NCI-H187 treated with DMSO at 0.1 percent for 48 hours (cell line): ENCODE data around the gene BET1L.
"Not testable (repeated sequence)": the region's sequence is repeated elsewhere in the genome, so short reads cannot be mapped to it uniquely, and the experiment has no call there.

Experiments used
- DNase-seq: peaks from one replicate; lab custom pipeline; 2025; lab: John Stamatoyannopoulos, UW

Gene BET1L

DNA sequence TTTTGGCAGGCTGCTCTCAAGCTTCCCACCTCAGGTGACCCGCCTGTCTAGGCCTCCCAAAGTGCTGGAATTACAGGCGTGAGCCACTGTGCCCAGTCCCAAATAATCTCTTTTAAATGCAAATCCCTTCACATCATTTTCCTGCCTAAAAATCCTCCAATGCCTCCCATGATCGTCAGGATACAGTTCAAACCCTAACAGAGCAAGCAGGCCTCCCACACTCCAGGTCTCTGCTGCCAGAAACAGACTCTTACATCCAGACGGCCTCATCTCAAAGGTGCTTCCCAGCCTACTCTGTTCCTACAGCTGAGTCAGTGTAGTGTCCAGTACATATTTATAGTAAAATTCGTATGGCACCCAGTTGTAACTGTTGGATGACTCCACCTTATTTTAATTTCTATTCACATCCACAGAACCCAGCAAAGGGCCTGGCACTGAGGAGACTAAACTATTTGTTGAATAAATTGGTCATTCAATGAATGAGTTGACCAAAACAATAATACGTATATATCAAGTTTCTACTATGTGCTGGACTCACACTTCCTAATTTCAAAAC lies 20.7 kb upstream of the BET1L start:
- DNase-seq = no peak

DNA sequence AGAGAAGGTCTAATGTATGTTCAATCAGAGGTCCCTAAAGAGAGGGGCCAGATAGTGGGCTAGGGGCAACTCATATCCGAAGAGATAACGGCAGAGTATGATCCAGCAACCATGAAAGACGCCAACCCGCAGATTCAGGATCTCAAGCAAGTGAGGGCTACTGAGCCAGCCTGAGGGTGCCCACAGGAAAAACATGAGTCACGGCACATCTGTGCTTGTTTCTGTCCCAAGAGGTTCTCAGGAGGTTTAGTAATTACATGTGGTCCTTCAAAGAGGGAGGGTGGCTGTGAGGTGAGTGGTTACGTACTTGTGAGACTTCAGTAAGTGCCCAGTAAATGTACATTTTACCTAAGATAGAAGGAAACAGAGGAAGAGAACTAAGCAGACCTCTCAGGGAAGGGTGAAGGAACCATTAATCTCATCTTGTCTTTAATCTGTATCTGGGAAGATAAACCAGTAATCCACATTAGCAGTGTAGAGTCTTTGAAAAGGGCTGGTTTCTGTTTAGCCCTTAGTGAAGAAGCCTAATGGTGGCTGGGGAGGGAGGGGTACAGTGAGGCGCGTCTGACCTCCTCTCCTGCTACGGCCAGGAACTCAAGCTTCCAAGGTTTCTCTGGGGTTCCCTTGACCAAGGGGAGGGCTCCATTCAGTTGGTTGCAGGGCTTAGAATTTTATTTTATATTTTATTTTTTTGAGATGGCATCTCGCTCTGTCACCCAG lies 18.7 kb upstream of the BET1L start:
- no peak for DNase-seq

DNA sequence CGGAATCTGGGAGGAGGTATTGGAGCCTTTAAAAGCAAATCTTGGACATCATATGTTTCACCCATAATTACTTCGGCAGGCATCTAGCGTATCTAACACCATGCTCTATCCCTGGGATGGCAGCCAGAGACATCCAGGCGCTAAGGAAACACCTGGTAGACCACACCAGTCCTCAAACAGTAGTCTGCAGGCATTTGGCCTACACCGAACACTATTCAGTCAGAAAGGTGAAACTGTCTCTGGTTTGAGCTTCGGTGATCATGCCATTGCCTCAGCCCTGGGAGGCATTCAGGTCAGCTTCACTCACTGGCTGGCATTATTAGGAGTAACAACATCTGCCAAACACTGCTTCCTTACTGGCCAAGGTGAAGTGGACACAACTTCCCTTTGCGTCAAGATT lies 17.2 kb upstream of the BET1L start:
- no peak for DNase-seq

DNA sequence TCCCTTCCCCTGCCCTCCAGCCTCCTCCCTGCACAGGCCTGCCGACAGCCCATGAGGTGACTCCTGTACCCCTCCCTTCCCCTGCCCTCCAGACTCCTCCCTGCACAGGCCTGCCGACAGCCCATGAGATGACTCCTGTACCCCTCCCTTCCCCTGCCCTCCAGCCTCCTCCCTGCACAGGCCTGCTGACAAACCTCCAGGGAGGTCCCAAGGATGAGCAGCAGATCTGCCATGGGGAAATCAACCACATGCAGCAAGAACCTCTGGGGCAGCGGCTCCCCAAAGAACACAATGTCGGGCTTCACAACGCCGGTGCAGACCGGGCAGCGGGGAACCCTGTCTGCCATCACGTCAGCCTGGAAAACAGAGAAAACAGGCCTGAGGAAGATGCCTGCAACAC lies 16.7 kb upstream of the BET1L start:
- DNase-seq = no peak

DNA sequence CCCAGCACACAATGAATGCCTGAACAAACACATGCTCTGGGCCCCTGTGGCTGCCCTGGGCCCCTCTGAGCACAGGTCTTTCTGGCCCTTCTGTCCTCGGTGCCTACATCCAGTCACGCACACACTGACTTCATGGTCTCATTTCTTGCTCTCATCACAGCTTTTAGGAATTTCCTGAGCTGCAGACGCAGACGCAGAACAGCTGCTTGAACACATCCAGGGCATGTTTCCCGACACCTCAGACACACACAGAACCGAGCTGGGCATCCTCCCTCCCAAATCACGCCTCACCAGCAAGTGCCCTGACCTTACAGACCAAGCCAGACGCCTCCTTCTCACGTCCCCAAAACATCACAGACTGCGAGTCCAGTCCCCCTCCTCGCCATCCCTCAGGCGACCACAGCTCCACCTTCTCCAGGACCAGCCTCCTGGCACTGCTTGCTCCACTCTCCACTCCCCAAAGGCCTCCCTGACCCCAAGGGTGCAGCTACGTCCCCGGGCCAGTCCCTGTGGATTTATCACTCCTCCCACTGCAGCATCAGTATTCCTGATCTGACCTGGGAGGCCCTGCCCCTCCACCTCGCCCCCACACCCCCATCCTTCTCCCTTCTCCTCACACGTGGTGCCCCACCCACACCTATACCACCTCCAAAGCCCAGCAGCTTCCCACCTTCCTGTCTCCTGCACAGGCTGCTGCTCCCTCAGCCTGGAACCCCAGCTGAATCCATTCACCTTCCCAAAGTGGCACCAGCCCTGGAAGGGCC lies 16.0 kb upstream of the BET1L start:
- no peak for DNase-seq

DNA sequence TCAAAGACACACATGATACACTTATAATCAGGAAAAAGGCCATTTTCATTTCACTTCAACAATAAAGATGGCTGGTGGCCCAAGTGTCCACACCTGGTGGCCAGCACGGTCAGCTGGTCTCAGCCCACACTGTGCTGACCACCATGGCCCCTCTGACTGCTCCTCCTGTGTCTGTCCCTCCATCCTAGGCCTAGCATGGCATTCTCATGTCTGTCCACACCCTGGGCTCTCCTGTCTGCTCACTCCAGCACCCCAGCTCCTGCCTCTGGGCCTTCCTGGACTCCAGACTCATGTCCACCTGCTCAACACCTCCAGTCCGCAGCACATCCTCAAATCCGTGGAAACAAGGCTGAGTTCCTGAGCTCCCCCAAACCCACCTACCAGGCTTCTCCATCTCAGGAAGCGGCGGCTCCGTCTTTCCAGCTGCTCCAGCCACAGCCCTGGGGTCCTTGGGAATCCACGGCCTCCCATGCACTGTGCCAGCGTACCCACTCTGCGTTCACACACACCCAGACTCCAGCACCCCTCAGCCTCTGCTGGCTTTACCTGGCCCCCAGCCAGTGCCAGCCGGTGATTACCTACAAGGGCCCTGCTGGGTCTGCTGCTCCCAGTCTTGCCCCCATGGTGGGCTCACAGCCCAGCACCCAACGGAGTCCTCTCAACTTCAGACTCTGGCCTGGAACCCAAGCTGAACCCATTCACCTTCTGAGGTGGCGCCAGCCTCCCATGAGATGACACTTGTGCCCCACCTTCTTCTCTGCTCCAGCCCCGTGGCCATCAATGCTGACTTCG lies 15.0 kb upstream of the BET1L start:
- no peak for DNase-seq

DNA sequence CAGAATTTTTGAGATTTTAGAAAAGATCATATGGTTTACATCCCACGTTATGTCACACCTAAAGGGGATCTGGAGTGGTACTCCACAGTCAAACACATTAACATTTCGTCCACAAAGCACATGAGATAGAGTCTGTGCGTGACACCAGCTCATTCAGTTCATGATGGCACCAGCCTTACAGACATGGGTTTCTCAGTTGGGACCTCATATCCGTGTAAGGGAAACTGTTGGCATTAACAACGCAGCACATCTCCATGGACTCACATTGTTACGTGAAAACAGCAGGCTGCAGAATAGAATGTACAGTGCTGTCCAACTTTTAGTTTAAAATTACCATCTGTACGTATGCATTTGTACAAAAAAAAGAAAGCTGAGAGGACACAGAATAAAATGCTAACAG lies 14.3 kb upstream of the BET1L start:
- no peak for DNase-seq

DNA sequence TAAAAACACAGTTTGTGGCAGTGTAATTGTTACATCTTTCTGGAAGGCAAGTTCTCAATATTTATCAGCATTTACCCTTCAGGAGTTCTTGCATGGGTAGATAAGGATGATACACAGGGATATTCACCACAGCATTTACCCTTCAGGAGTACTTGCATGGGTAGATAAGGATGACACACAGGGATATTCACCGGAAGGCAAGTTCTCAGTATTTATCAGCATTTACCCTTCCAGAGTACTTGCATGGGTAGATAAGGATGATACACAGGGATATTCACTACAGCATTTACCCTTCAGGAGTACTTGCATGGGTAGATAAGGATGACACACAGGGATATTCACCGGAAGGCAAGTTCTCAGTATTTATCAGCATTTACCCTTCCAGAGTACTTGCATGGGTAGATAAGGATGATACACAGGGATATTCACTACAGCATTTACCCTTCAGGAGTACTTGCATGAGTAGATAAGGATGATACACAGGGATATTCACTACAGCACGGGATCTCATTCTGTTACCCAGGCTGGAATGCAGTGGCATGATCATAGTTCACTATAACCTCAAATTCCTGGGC lies 13.5 kb upstream of the BET1L start:
- DNase-seq = not testable (repeated sequence)

DNA sequence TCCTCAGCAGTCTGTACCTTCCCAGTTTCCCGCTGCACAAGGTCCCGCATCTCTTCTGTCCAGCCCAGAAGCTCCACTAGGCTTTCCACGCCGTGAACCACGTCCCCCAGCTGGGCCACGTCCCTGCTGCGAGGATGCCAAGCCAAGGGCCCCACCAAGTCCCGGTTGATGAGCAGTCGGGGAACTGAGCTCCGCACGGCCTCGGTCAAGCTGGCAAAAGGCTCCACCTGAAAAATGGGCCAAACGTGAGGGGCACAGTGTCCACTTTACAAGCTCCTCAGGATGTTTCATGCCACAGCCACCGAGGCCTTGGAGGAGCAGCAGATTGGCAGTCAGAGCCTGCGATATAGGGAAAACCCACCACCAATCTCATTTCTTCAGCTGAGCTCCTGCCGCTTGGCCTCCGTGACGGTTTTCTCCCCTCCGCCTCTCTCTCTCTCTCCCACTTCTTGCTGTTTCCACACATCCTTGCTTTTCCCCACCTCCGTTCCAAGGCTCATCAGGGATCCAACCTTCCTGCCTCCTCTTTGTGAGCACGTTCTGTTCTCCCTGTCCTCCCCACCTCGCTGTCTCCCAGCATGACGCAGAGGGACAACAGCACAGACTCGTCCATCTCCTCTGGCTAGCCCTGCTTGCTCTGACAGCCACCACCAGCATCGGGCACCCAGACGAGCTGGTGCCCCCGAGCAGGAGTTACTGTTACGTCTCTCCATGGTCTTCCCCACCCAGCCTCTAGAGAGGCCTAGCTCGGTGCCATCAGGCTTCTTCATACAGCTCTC lies 11.8 kb upstream of the BET1L start:
- DNase-seq = no peak

DNA sequence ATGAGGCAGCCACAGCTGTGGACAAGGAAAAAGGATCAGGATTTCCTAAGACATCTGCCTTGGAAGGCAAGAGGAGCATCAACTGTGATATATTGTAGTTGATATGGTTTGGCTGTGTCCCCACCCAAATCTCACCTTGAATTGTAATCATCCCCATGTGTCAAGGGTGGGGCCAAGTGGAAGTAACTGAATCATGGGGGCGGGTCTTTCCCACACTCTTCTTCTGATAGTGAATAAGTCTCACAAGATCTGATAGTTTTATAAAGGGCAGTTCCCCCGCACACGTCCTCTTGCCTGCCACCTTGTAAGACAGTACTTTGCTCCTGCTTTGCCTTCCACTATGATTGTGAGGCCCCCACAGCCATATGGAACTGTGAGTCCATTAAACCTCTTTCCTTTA lies 10.5 kb upstream of the BET1L start:
- DNase-seq = no peak

DNA sequence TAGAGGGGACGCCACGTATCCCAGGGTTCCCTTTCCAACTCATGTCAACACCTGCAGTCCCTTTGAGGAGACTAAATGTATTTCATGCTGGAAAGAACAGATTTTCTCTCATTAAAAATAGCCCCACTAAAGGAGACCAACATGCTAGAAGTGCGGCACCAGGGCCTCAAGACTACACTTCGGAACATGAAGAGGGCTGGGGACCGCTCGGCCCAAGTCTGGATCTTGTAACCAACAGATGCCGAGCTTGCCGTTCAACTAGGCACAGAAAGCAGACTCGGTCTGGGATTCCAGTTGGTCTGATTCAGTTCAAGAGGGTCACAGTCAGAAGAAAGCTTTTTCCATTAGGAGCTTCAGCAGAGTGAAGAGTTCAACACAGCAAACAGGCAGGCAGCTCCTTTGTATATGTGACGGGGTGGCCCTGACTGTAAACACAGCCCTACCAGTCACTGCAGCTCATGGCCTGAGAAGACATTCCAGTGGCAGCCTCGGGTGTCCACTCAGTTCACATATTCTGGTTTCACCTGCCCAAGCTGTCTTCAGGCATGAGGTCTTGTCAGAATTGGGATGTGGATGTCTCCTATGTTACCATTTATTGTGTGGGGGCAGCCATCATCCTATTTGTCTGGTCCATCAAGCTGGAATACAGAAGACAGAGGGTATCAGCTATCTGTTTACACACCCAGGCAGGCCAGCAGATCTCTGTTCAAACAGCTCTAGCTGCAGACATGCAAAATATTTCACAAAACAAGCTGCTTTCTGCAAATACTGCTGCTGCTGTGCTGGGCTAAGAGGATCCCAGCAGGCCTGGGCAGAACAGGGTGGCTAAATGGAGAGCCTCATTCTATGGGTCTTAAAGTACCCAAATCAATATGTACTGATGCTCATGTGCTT lies 9.1 kb upstream of the BET1L start:
- no peak for DNase-seq

DNA sequence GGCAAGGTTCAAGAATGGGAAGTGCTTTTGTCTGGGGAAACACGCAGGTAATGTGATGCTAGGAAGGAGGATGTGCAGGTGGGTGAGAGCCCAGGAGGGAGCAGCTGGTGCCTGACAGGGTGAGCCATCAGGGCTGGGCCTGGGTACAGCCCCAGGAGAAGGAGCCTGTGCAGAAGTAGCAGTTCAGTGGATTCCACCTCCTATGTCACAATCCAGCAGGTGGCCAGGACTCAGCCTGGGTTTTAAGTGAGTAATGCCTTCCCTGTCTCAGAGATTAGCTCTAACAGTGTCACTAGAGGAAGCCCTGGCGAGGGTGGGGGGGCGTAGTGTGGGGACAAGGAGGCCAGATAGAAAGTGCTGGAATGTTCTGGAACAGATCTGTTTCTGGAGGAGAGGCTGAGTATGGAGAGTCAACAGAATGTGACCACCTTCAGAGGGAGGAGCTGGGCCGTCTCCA lies 8.4 kb upstream of the BET1L start:
- no peak for DNase-seq

DNA sequence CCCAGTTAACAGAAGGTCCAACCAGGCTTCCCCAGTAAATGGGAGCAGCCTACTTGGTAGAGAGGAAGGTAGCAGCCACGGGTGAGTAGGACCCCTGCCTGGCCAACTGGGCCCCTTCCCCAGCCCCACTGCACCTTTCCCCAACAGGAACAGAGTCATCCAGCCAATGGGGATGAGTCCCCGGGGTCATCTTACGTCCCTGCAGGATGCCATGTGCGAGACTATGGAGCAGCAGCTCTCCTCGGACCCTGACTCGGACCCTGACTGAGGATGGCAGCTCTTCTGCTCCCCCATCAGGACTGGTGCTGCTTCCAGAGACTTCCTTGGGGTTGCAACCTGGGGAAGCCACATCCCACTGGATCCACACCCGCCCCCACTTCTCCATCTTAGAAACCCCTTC lies 6.9 kb upstream of the BET1L start:
- no peak for DNase-seq

DNA sequence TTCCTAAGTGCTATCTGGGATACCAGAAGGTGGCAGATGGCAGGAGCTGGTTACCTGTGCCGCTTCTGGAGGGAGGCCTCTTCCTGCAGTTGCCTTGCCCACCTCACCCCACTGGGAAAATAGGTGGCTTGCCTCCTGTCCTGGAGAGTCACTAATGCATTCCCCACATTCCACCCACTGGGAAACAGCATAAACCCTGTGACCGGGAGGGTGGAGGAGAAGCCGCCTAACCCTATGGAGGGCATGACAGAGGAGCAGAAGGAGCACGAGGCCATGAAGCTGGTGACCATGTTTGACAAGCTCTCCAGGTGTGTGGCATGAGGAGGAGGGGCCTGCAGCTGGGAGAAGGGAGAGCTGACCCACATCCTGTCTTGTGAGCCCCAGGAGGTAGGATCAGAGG lies 5.9 kb upstream of the BET1L start:
- no peak for DNase-seq

DNA sequence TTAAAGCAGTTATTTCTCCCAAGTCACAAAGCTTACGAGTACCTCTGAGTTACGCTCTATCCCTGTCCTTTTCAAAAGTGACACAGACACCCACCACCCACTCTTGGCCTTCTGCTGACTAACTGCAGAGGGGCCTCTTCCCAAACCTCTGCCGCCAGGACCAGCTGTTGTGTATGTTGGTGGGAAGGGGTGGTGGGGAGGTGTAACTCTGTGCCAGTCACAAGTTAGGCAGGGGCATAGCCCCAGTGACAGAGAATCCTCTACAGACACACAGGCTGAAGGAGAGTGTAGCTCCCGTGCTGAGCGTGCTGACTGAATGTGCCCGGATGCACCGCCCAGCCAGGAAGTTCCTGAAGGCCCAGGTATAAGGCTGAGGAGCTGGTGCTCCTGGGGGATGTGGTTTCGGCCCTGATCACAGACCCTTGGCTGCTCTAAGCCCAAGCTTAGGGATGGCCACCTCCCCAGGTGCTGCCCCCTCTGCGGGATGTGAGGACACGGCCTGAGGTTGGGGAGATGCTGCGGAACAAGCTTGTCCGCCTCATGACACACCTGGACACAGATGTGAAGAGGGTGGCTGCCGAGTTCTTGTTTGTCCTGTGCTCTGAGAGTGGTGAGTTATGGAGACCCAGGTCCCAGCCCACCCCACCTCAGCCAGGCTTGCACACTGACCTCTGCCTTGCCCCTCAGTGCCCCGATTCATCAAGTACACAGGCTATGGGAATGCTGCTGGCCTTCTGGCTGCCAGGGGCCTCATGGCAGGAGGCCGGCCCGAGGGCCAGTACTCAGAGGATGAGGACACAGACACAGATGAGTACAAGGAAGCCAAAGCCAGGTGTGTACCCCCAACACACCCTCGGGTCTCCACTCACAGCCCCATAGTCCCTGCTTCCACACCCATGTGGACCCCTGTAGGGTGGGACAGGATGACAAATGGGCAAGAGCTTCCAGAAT lies 5.2 kb upstream of the BET1L start:
- DNase-seq = no peak

DNA sequence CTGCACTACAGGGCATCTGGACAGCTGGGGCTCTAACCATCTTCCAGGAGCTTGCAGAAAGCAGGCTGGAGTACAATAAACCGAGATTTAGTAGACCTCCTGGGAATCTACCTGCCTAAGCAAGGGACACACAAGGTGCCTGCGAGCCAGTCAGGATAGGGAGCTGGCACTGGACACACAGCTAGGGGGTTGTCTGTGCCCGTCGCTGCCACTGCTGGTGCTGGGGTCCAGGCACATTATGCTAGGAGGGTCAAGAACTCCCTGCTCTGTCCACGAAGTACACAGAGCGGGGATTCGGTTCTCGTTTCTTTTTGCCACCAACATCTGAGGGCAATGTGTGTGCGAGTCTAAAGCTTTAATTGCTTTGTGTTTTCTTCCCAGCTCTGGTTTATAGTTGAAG lies 4.5 kb upstream of the BET1L start:
- DNase-seq = no peak

DNA sequence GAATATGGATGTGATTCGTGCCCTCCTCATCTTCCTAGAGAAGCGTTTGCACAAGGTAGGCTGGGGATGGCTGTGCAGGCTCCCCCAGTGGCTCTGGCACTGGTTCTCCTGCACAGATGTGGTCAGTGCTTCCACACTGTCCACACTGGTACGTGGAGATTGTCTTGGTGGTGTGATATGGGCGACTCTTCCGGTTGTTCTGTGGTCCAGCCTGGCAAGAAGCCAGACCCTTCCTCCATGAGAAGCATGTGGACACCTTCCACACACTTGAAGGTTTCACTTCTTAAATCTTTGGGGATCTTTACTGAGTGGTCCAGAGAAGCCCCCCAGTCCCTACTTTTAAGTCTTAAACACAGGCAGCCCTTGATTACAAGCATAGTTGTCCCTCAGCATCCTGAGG lies 4.1 kb upstream of the BET1L start:
- DNase-seq = no peak

DNA sequence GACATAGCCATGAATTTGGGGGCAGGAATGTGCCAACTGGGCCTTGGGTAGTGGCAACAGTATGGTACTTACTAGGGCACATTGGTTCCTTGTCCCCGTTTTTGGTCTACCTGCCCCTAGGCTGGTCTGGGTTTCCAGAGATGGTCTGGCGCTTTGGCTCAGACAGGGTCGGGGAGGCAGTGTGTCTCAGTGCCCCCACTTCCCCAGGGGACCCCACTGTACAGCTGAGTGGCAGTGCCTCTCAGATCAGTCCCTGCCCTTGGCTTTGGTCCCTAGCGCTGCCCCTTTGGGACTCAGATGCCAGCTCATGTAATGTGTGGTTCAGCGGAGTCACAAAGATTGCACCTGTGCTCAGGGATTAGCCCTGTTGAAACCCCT lies 3.6 kb upstream of the BET1L start:
- DNase-seq = no peak

DNA sequence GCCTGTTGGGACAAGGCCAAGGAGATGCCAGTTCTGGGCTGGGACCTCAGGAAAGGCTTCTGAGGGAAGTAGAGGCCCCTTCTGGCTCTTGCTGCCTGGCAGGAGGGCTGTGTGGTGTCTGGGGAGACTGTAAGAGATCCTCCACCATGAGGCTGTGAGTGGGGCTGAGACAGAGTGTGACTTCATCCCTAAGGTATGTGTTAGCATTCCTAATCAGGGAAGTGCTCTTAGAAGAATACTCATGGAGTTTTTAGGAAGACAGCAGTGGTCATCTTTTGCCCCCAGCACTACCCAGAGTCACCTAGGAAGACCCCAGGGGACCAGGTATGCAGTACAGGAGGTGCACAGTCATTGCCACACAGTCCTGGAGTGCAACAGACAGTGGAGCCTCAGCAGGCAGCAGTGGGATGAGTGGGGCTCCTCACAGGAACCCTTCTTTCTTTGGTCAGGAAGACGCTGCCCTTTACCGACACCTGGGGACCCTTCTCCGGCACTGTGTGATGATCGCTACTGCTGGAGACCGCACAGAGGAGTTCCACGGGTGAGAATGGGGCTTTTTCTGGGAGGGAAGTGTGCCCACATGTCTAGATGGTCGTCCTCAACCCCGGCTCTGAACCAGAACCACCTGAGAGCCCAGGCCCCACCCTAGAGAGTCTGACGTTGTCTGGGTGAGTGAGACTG lies 3.1 kb upstream of the BET1L start:
- DNase-seq = no peak
